Left colon (tissue), 2 donors: ENCODE measurements around the gene MEI4. TPM values are rescaled to one million over a fixed set of nuclear protein-coding genes. Genes with fewer than 3 reads are reported as not detected.
A peak's percentile ranks its signal among the peaks of the same experiment; 100 is the strongest.

Source experiments
- ATAC-seq: fragments of 200-7000 bp; cut with Tn5 transposase; one replicate; pipeline ENCODE4 v1.9.1; 2020; ENCODE audit warnings: mild to moderate bottlenecking, moderate library complexity
- DNase-seq, 2 donors: peaks; one replicate each; pipeline ENCODE4 v3.0.0-alpha.2; 2020
- intact Hi-C, 2 donors: fragments of 100-400 bp; cut with DNase I in 1 of 2; cut with micrococcal nuclease in 1 of 2; formaldehyde crosslinking; loops; one replicate each; pipeline versions ENCODE4 v1.11.2 to v1.14.0; 2022; cut with DNase I, micrococcal nuclease
- total RNA-seq, 2 donors: library from RNA; stranded (reverse); fragmentation: NEBNext Ultra II Directional; extraction: Animal tissue kit (Norgen Biotek cat#: 25700); gene quantifications; one replicate each; pipeline ENCODE4 v1.2.1, GENCODE V29; 2021
- donor health status: DM: no; HTN: no; CAD: no.
- donor health status: DM: yes; HTN: yes; CAD: no.

The MEI4 gene
- total RNA-seq, 2 donors from 2014 or later: not detected

DNA sequence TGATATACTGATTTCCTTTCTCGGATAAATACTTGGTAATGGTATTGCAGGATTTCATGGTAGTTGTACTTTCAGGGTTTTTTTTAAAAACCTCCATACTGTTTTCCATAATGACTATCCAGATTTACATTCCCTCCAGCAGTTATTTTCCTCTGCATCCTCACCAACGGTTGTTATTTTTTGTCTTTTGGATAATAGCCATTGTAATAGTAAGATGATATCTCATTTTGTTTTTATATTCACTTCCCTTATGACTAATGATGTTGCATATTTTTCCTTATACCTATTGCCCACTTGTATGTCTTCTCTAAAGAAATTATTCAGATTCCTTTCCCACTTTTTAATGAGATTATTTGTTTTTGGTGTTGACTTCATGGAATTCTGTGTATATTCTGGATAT is 231.0 kb downstream of the MEI4 start:
- no peak for ATAC-seq
- no peak for DNase-seq
- intact Hi-C loops: no loop called here

GRCh38 chr6:77893391-77893790 is 240.6 kb downstream of the MEI4 start:
- ATAC-seq: no peak
- intact Hi-C loops: no loop called here
- no peak for DNase-seq

- no peak for DNase-seq
- ATAC-seq: no peak
- intact Hi-C loops: no loop called here
Observed at GRCh38 chr6:77906070-77906469, 253.2 kb downstream of the MEI4 start.

DNA sequence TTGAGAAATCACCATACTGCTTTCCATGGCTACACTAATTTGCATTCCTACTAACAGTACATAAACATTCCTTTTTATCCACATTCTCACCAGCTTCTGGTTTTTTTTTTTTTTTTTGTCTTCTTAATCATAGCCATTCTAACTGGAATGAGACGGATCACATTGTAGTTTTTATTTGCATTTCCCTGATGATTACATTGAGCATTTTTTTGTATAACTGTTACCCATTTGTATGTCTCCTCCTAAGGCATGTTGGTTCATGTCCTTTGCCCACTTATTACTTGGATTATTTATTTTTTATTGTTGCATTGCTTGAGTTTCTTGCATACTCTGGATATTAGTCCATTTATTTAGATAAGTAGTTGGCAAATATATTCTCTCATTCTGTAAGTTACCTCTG is 258.0 kb downstream of the MEI4 start:
- DNase-seq (no peak), ATAC-seq (no peak)
- intact Hi-C loops: no loop called here

DNA sequence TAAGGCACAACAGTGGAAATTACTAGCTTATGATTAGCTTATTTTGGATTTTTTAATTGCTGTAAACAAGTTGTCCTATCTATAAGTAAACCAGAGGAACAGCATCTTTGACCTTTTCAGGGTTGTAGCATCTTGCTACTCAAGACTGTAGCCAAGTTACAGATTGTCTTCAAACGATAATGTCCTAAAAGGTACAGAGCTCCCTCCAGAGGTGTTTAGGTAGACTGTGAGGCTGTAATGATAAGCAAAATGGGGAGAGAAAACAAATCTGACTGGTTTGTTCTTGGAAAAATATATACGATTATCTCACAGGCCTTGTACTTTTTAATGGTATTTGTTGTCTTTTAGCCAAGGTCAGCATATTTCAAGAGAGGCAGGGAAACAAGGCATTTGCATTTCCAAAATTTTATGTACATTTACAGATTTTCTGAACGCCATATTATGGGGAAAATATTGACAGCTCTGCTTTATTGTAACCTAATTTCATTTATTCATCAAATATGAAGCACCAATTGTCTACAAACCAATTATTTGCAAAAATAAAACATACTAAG is 273.4 kb downstream of the MEI4 start:
- intact Hi-C loops: no loop called here
- ATAC-seq: peak; percentile 60
- no peak for DNase-seq

DNA sequence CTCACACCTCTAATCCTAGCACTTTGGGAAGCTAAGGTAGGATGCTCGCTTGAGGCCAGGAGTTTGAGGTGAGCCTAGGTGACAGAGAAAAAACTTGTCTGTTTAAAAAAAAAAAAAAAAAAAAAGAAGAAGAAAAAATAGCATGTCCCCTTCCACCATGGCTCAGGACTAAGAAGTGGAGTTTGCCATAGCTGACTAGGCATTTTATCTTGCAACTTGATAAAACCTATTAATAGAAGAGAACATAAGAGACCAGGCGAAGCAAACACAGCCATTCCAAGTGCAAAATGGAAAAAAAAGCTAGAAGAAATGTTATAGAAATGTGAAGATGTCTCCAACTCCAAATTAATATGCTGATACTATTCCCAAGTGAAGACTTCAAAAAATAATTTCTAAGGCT is 277.5 kb downstream of the MEI4 start:
- ATAC-seq (no peak), DNase-seq (no peak)
- intact Hi-C loops: no loop called here

- ATAC-seq (no peak), DNase-seq (no peak)
- intact Hi-C loops: no loop called here
Observed at GRCh38 chr6:77930952-77931351, 278.1 kb downstream of the MEI4 start.

- DNase-seq (no peak), ATAC-seq (no peak)
- intact Hi-C loops: no loop called here
Observed at GRCh38 chr6:77962070-77962469, 309.2 kb downstream of the MEI4 start.

DNA sequence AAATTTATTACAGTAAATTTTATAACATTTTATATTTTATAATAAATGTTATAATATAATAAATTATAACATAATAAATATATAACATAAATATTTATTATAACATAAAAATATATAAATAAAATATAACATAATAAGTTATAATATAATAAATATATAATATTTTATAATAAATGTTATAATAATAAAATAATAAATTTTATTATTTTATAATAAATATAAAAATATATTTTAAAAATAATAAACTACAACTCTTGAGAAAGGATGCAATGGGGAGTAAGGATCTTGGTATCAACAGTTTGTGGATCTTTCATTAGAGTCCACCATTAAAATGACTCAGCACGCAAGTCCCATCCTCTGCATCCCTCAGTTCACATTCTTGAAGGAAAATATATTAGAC is 312.6 kb downstream of the MEI4 start:
- no peak for ATAC-seq
- intact Hi-C loops: no loop called here
- no peak for DNase-seq

- intact Hi-C loops: no loop called here
- no peak for DNase-seq
- ATAC-seq: no peak
Observed at GRCh38 chr6:77972334-77972733, 319.5 kb downstream of the MEI4 start.

Other genes with a start within 250 kb of the MEI4 start
- gene HTR1B, start 189.5 kb upstream of the MEI4 start, total RNA-seq: under 1 TPM in 1 of 2 donors, not detected in 1; 0.28 TPM